ENCODE data around the gene EMSY.

GRCh38 chr11:76459299-76459698 lies 14.5 kb downstream of the EMSY start:
- TF ChIP-seq POLR2AphosphoS5 (IDR thresholded peaks at IDR 0.05; ENCODE audit: low read depth, low read length) (no peak), POLR2A (IDR thresholded peaks at IDR 0.05; ENCODE audit: low read depth, low read length) (no peak), POU2F2 (IDR thresholded peaks at IDR 0.05; ENCODE audit: low read depth, low read length) (no peak)
